H54 (cell line): ENCODE results near the gene FOXG1.

Source experiments
- DNase-seq: peaks from one replicate; pipeline ENCODE4 v3.0.0; 2011; ENCODE audit warnings: low spot score, mixed read lengths; ENCODE audit not compliant: insufficient read length
- FAIRE-seq: peaks from 3 replicates; lab custom pipeline; 2011; peaks lifted over from hg19 to GRCh38; lab: Jason Lieb, UNC
- POLR2A ChIP-seq: IDR thresholded peaks from 2 replicates; pipeline ENCODE4 v1.6.1; 2011; ENCODE audit warnings: low read depth, mild to moderate bottlenecking, low read length

FOXG1 gene

GRCh38 chr14:28757786-28758185 is 8.8 kb upstream of the FOXG1 start:
- no peak for DNase-seq
- no peak for TF ChIP-seq POLR2A
- no peak for FAIRE-seq

- DNase-seq (no peak), FAIRE-seq (no peak)
- TF ChIP-seq POLR2A = no peak
Measured at GRCh38 chr14:28758253-28758884, 8.2 kb upstream of the FOXG1 start.

GRCh38 chr14:28758885-28759652 is 7.5 kb upstream of the FOXG1 start:
- FAIRE-seq = no peak
- TF ChIP-seq POLR2A = no peak
- no peak for DNase-seq

- no peak for DNase-seq
- TF ChIP-seq POLR2A = no peak
- no peak for FAIRE-seq
Measured at GRCh38 chr14:28759653-28760313, 6.8 kb upstream of the FOXG1 start.

- DNase-seq (no peak), FAIRE-seq (no peak)
- TF ChIP-seq POLR2A = no peak
Measured at GRCh38 chr14:28760431-28760996, 6.1 kb upstream of the FOXG1 start.

GRCh38 chr14:28761438-28762291 is 4.9 kb upstream of the FOXG1 start:
- FAIRE-seq (no peak), DNase-seq (no peak)
- TF ChIP-seq POLR2A = no peak

- TF ChIP-seq POLR2A = no peak
- FAIRE-seq = no peak
- no peak for DNase-seq
Measured at GRCh38 chr14:28762303-28762954, 4.2 kb upstream of the FOXG1 start.

- FAIRE-seq (no peak), DNase-seq (no peak)
- no peak for TF ChIP-seq POLR2A
Measured at GRCh38 chr14:28762955-28763326, 3.6 kb upstream of the FOXG1 start.

- no peak for TF ChIP-seq POLR2A
- FAIRE-seq (no peak), DNase-seq (no peak)
Measured at GRCh38 chr14:28763751-28764256, 2.8 kb upstream of the FOXG1 start.

GRCh38 chr14:28764257-28765160 is 2.1 kb upstream of the FOXG1 start:
- FAIRE-seq = no peak
- TF ChIP-seq POLR2A = no peak
- no peak for DNase-seq

GRCh38 chr14:28765169-28765830 is 1.3 kb upstream of the FOXG1 start:
- FAIRE-seq (no peak), DNase-seq (no peak)
- no peak for TF ChIP-seq POLR2A
